Tibial artery (tissue), 4 donors: Measurements from ENCODE around the gene PKMYT1.

Source experiments
- DNase-seq, 2 donors: peaks; one replicate each; pipeline ENCODE4 v3.0.0-alpha.2; 2019
- H3K27ac ChIP-seq, 2 donors: fragments of 200-600 bp; sonication (generic) in 1 of 2; 1 replicate in 1 of 2; 2 replicates in 1 of 2; pipeline ENCODE4 v1.5.1; 2018 to 2019; ENCODE audit warnings: mild to moderate bottlenecking in 1 of 2
- H3K27me3 ChIP-seq, 2 donors: fragments of 200-600 bp; sonication (generic) in 1 of 2; one replicate each; pipeline versions ENCODE4 v1.5.1 to v1.6.0; 2016 to 2019
- H3K36me3 ChIP-seq, 3 donors: fragments of 200-600 bp; sonication (generic) in 2 of 3; one replicate each; pipeline ENCODE4 v1.5.1; 2016 to 2019; ENCODE audit warnings: mild to moderate bottlenecking in 2 of 3
- H3K4me1 ChIP-seq, 4 donors: fragments of 200-600 bp; sonication (generic) in 2 of 4; 1 replicate in 3 of 4; 2 replicates in 1 of 4; pipeline ENCODE4 v1.5.1; 2016 to 2019
- H3K4me3 ChIP-seq, 2 donors: fragments of 200-600 bp; sonication (generic) in 1 of 2; 1 replicate in 1 of 2; 2 replicates in 1 of 2; pipeline ENCODE4 v1.5.1; 2018 to 2019; ENCODE audit warnings: mild to moderate bottlenecking in 2 of 2
- H3K9me3 ChIP-seq, 3 donors: fragments of 200-600 bp; sonication (generic) in 1 of 3; one replicate each; pipeline ENCODE4 v1.5.1; 2016 to 2019
- CTCF ChIP-seq, 2 experiments: fragments of 200-600 bp in 1 of 2; fragments of 450-650 bp in 1 of 2; IDR thresholded peaks; one replicate each; pipeline ENCODE4 v1.5.1; 2017 to 2019; ENCODE audit warnings: antibody characterized with exemption in 2 of 2, mild to moderate bottlenecking in 1 of 2, moderate library complexity in 1 of 2
- intact Hi-C: fragments of 100-400 bp; cut with DNase I; formaldehyde crosslinking; loops from one replicate; pipeline ENCODE4 v1.15.0; 2023; ENCODE audit warnings: low total_unique reads

PKMYT1 gene

GRCh38 chr16:3022684-3023414 lies 42.6 kb upstream of the PKMYT1 start:
- no peak for TF ChIP-seq CTCF (IDR thresholded peaks at IDR 0.05)
- Histone ChIP-seq H3K27ac (peak overlapping the region; percentile 95 to 96), H3K4me3 (peak overlapping the region; percentile 73 to 88), H3K36me3 (peaks cover 0 to 21% (median 16%) of the 10 kb centered on the region in 3 donors), H3K9me3 (no peaks in the 10 kb centered on the region), H3K4me1 (peaks cover 0 to 54% (median 39%) of the 10 kb centered on the region in 4 donors), H3K27me3 (peaks cover 0 to 17% of the 10 kb centered on the region in 2 donors)
- intact Hi-C loops, result no loop called here
- DNase-seq, result peak; percentile 46 to 92

- TF ChIP-seq CTCF (IDR thresholded peaks at IDR 0.05), result no peak
- peak; percentile 91 to 96 for DNase-seq
- intact Hi-C loops, result no loop called here
- Histone ChIP-seq H3K27ac (peak overlapping the region; percentile 95 to 96), H3K36me3 (peaks cover 0 to 19% (median 15%) of the 10 kb centered on the region in 3 donors), H3K9me3 (no peaks in the 10 kb centered on the region), H3K4me1 (peaks cover 0 to 58% (median 40%) of the 10 kb centered on the region in 4 donors), H3K27me3 (peaks cover 0 to 23% of the 10 kb centered on the region in 2 donors), H3K4me3 (peak overlapping the region; percentile 73 to 88)
Measured at GRCh38 chr16:3022208-3022683, 42.0 kb upstream of the PKMYT1 start.

GRCh38 chr16:3021449-3022207 lies 41.4 kb upstream of the PKMYT1 start:
- intact Hi-C loops, result no loop called here
- peak; percentile 77 to 91 for DNase-seq

GRCh38 chr16:3020604-3021448 lies 40.6 kb upstream of the PKMYT1 start:
- peaks cover 0 to 24% of the 10 kb centered on the region in 2 donors for H3K27me3 ChIP-seq
- intact Hi-C loops, result no loop called here
- peak in 1 of 2 experiments; percentile 3 for TF ChIP-seq CTCF (IDR thresholded peaks at IDR 0.05)

More at GRCh38 chr16:3021449-3022207, 41.4 kb upstream of the PKMYT1 start:
- Histone ChIP-seq H3K4me3 (peak overlapping the region; percentile 73 to 88), H3K36me3 (peaks cover 0 to 13% (median 10%) of the 10 kb centered on the region in 3 donors), H3K4me1 (peaks cover 0 to 58% (median 40%) of the 10 kb centered on the region in 4 donors), H3K27ac (peak overlapping the region; percentile 95 to 96), H3K27me3 (peaks cover 0 to 24% of the 10 kb centered on the region in 2 donors), H3K9me3 (no peaks in the 10 kb centered on the region)
- TF ChIP-seq CTCF (IDR thresholded peaks at IDR 0.05), result peak in 1 of 2 experiments; percentile 16

GRCh38 chr16:3020247-3020603 lies 40.0 kb upstream of the PKMYT1 start, which contains the start of gene TNFRSF12A:
Gene TNFRSF12A, plus strand, starts transcription at chr16:3020368. Its CDS starts 30 bp downstream, at chr16:3020398.
- peak in 1 of 2 experiments; percentile 13 for TF ChIP-seq CTCF (IDR thresholded peaks at IDR 0.05)
- H3K4me3 ChIP-seq, result peak within 1 kb of the TSS; percentile 73 to 88
- DNase-seq, result peak; percentile 70 to 88
- H3K9me3 ChIP-seq, result no peaks in the 10 kb centered on the region
- peaks cover 0 to 24% of the 10 kb centered on the region in 2 donors for H3K27me3 ChIP-seq
- peak within 1 kb of the TSS; percentile 95 to 96 for H3K27ac ChIP-seq
- H3K4me1 ChIP-seq, result peaks cover 0 to 56% (median 40%) of the 10 kb centered on the region in 4 donors
- intact Hi-C loops, result no loop called here
- H3K36me3 ChIP-seq, result no peaks in the 10 kb centered on the region

More at GRCh38 chr16:3020604-3021448, 40.6 kb upstream of the PKMYT1 start:
- H3K4me1 ChIP-seq, result peaks cover 0 to 58% (median 40%) of the 10 kb centered on the region in 4 donors
- H3K27ac ChIP-seq, result peak overlapping the region; percentile 95 to 96
- DNase-seq, result peak; percentile 63 to 92
- H3K36me3 ChIP-seq, result peaks cover 0 to 5% (median 2%) of the 10 kb centered on the region in 3 donors
- H3K9me3 ChIP-seq, result no peaks in the 10 kb centered on the region
- H3K4me3 ChIP-seq, result peak overlapping the region; percentile 73 to 88
